Measurements from ENCODE around the gene CACNA2D1.

- no peak for TF ChIP-seq EGR1 (IDR thresholded peaks at IDR 0.05)
- TF ChIP-seq RAD21 (IDR thresholded peaks at IDR 0.05; ENCODE audit: low read depth): no peak
- TF ChIP-seq EP300 (IDR thresholded peaks at IDR 0.05; ENCODE audit: borderline replicate concordance): no peak
- no peak for TF ChIP-seq TEAD4 (IDR thresholded peaks at IDR 0.05)
- no peak for TF ChIP-seq REST (IDR thresholded peaks at IDR 0.05; ENCODE audit: low read depth)
- no peak for TF ChIP-seq MAX (IDR thresholded peaks at IDR 0.05)
- TF ChIP-seq TAF1 (IDR thresholded peaks at IDR 0.05; ENCODE audit: low read depth): no peak
- no peak for TF ChIP-seq TCF12 (IDR thresholded peaks at IDR 0.05; ENCODE audit: low read depth)
- TF ChIP-seq USF1 (IDR thresholded peaks at IDR 0.05): no peak
- TF ChIP-seq CEBPB (IDR thresholded peaks at IDR 0.05): no peak
Observed at GRCh38 chr7:82362129-82362706, 81.4 kb downstream of the CACNA2D1 start.

Data from Ishikawa (cell line).